Measurements from ENCODE around the gene TNFAIP1.

DNA sequence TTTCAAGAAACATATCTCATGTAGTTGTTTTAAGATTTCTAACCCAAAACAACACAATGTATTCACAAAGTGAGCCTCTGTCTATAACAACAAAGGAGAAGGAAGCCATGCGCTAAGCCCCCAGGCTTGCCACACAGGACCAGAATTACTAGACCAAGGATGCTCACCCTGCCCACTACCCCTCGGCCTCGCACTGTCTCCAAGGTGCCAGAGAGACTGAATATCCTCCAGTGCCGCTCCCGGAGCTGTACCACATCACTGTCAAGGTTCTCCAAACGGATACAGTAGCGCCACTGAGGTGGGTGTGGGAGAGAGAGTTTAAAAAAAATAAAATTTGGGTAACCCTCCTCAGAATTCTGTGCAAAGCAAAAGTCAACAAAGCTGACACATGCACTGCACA, 14.7 kb downstream of the TNFAIP1 start:
- no peak for TF ChIP-seq POLR2A (IDR thresholded peaks at IDR 0.05)
- TF ChIP-seq, protein P1, sequence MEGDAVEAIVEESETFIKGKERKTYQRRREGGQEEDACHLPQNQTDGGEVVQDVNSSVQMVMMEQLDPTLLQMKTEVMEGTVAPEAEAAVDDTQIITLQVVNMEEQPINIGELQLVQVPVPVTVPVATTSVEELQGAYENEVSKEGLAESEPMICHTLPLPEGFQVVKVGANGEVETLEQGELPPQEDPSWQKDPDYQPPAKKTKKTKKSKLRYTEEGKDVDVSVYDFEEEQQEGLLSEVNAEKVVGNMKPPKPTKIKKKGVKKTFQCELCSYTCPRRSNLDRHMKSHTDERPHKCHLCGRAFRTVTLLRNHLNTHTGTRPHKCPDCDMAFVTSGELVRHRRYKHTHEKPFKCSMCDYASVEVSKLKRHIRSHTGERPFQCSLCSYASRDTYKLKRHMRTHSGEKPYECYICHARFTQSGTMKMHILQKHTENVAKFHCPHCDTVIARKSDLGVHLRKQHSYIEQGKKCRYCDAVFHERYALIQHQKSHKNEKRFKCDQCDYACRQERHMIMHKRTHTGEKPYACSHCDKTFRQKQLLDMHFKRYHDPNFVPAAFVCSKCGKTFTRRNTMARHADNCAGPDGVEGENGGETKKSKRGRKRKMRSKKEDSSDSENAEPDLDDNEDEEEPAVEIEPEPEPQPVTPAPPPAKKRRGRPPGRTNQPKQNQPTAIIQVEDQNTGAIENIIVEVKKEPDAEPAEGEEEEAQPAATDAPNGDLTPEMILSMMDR (IDR thresholded peaks at IDR 0.05 in 4 of 5, conservative IDR thresholded peaks at IDR 0.05 in 1 of 5), result no peak
